GM12878 (cell line): ENCODE data around the gene STX3.

Source experiments
- BRCA1 ChIP-seq: IDR thresholded peaks from 2 replicates; pipeline ENCODE4 v1.6.1; 2011; ENCODE audit warnings: low read depth, low read length, improper control_type of control experiment
- CTCF ChIP-seq, 3 experiments: IDR thresholded peaks in 2 of 3; conservative IDR thresholded peaks in 1 of 3; 2 replicates each; pipeline ENCODE4 v1.5.1; 2011; ENCODE audit warnings: low read depth in 3 of 3, low read length in 3 of 3, mild to moderate bottlenecking in 3 of 3, control low read depth in 2 of 3, moderate library complexity in 2 of 3, inconsistent platforms in 1 of 3, mixed read lengths in 1 of 3; ENCODE audit not compliant: control insufficient read depth in 2 of 3, insufficient read depth in 1 of 3; ENCODE audit errors: extremely low read depth in 1 of 3
- JUND ChIP-seq: IDR thresholded peaks from 2 replicates; pipeline ENCODE4 v1.6.1; 2012; ENCODE audit warnings: low read depth, mild to moderate bottlenecking, low read length, improper control_type of control experiment, moderate library complexity
- NBN ChIP-seq: fragments of 450-650 bp; IDR thresholded peaks from 2 replicates; pipeline ENCODE4 v1.6.1; 2016
- NFIC ChIP-seq: IDR thresholded peaks from 2 replicates; pipeline ENCODE4 v1.6.1; 2012; ENCODE audit warnings: low read depth, mild to moderate bottlenecking, inconsistent platforms, low read length, moderate library complexity
- POLR2A ChIP-seq: IDR thresholded peaks from 2 replicates; pipeline ENCODE4 v1.6.1; 2011; ENCODE audit warnings: low read depth, mild to moderate bottlenecking, low read length
- REST ChIP-seq: IDR thresholded peaks from 2 replicates; pipeline ENCODE4 v1.6.1; 2012; ENCODE audit warnings: mild to moderate bottlenecking, low read depth, low read length
- SMC3 ChIP-seq: IDR thresholded peaks from 2 replicates; pipeline ENCODE4 v1.6.1; 2011; ENCODE audit warnings: low read length, improper control_type of control experiment, borderline replicate concordance
- ZNF274 ChIP-seq: IDR thresholded peaks from one replicate; pipeline ENCODE4 v1.8.0; 2011; ENCODE audit not compliant: insufficient read length, insufficient read depth
- TF ChIP-seq, protein P1 (sequence below): fragments of 450-650 bp; IDR thresholded peaks from 2 replicates; pipeline ENCODE4 v1.6.1; 2018; ENCODE audit warnings: borderline replicate concordance, mild to moderate bottlenecking; ENCODE audit not compliant: partially characterized antibody

DNA sequence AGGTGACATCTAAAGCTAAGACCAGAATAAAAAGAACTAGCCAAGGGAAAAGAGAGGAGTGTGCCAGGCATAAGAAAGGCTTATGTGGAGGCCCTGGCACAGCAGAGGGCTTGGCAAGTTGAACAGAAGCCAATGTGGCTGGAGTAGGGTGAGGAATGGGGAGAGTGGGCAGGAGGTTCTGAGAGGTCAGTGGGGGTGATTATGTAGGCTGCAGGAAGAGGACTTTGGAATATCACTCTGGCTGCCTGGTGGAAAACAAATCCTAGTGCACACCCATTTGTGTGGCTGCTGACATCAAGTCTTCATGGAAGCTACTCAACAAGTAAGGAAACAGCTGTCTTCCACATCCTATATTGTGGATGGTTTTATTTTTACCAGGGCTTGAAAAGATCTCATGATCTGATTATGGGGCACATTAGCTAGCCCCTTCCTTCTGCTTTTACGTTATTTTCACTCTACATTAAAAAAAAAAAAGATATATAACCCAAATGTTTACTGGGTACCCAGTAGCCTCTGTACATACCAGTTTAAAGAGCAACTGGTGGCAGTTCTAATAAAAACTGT is 52.0 kb downstream of the STX3 start:
- TF ChIP-seq SMC3 (no peak), NFIC (no peak), POLR2A (no peak), REST (no peak), JUND (no peak), CTCF (IDR thresholded peaks at IDR 0.05 in 2 of 3, conservative IDR thresholded peaks at IDR 0.05 in 1 of 3; ENCODE audit: control insufficient read depth in 2 of 3, extremely low read depth in 1 of 3, insufficient read depth in 1 of 3, low read depth in 3 of 3, low read length in 3 of 3) (no peak), NBN (no peak), BRCA1 (no peak), ZNF274 (no peak)
- TF ChIP-seq, protein P1, sequence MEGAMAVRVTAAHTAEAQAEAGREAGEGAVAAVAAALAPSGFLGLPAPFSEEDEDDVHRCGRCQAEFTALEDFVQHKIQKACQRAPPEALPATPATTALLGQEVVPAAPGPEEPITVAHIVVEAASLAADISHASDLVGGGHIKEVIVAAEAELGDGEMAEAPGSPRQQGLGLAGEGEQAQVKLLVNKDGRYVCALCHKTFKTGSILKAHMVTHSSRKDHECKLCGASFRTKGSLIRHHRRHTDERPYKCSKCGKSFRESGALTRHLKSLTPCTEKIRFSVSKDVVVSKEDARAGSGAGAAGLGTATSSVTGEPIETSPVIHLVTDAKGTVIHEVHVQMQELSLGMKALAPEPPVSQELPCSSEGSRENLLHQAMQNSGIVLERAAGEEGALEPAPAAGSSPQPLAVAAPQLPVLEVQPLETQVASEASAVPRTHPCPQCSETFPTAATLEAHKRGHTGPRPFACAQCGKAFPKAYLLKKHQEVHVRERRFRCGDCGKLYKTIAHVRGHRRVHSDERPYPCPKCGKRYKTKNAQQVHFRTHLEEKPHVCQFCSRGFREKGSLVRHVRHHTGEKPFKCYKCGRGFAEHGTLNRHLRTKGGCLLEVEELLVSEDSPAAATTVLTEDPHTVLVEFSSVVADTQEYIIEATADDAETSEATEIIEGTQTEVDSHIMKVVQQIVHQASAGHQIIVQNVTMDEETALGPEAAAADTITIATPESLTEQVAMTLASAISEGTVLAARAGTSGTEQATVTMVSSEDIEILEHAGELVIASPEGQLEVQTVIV: no peak
